Mucosa of descending colon (tissue), 3 donors: Measurements from ENCODE around the gene M1AP. TPM values are rescaled to one million over a fixed set of nuclear protein-coding genes. Genes with fewer than 3 reads are reported as not detected.

Experiments
- ATAC-seq: fragments of 200-7000 bp; cut with Tn5 transposase; one replicate; pipeline ENCODE4 v1.9.1; 2020; ENCODE audit warnings: mild to moderate bottlenecking, moderate library complexity
- DNase-seq, 3 donors: peaks; one replicate each; pipeline ENCODE4 v3.0.0-alpha.2; 2020
- H3K36me3 ChIP-seq: fragments of 200-600 bp; one replicate; pipeline ENCODE4 v1.8.0; 2021; ENCODE audit warnings: low read depth, mild to moderate bottlenecking
- H3K4me1 ChIP-seq: fragments of 200-600 bp; one replicate; pipeline ENCODE4 v1.8.0; 2021; ENCODE audit warnings: low read depth, mild to moderate bottlenecking
- H3K4me3 ChIP-seq: fragments of 200-600 bp; one replicate; pipeline ENCODE4 v1.8.0; 2021; ENCODE audit warnings: mild to moderate bottlenecking
- H3K9me3 ChIP-seq: fragments of 200-600 bp; one replicate; pipeline ENCODE4 v1.8.0; 2021; ENCODE audit warnings: mild to moderate bottlenecking
- intact Hi-C, 2 donors: fragments of 100-400 bp; cut with DNase I in 1 of 2; cut with micrococcal nuclease in 1 of 2; formaldehyde crosslinking; loops; one replicate each; pipeline versions ENCODE4 v1.11.0 to v1.11.1; 2022; cut with DNase I, micrococcal nuclease
- total RNA-seq, 3 donors: library from RNA; stranded (reverse); fragmentation: NEBNext Ultra II Directional in 2 of 3; extraction: Animal tissue kit (Norgen Biotek cat#: 25700) in 2 of 3; gene quantifications; one replicate each; pipeline versions ENCODE4 v1.2.1 to v1.2.4, GENCODE V29; 2021 to 2023
- TF ChIP-seq, protein P1 (sequence below): fragments of 200-600 bp; IDR thresholded peaks from one replicate; pipeline ENCODE4 v1.8.0; 2022; ENCODE audit warnings: antibody characterized with exemption, mild to moderate bottlenecking
- donor health status: DM: no; HTN: no; CAD: no; lungs with moderate emphysema.
- donor health status: DM: no; HTN: no; CAD: no.
- donor health status: DM: no; HTN: yes; CAD: no.

Gene M1AP
- total RNA-seq, 3 donors from 2014 or later = 0.19 to 0.43 (median 0.31) TPM

DNA sequence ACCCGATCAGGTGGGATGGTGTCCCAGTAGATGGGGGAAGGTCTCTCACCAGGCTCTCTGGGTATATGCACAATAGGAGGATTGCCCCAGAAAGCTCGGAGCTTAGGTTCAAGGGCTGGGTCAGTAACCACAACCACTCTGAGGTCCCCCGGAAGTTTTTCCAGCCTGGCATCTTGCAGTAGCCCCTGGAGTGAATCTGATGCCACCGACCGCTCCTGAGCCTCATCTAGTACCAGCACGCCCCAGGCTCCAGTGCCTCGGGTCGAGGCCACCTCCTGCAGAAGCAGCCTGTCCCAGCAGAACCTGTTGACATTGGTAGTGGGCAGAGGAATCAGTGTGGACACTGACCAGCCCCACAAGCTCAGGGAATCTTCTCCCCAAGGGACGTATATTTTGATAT lies 124.1 kb downstream of the M1AP start:
- intact Hi-C loops = no loop called here
- DNase-seq = no peak
- no peaks in the 10 kb centered on the region for H3K9me3 ChIP-seq
- H3K36me3 ChIP-seq = no peaks in the 10 kb centered on the region
- no peak overlapping the region for H3K4me3 ChIP-seq
- no peak for ATAC-seq
- TF ChIP-seq, protein P1, sequence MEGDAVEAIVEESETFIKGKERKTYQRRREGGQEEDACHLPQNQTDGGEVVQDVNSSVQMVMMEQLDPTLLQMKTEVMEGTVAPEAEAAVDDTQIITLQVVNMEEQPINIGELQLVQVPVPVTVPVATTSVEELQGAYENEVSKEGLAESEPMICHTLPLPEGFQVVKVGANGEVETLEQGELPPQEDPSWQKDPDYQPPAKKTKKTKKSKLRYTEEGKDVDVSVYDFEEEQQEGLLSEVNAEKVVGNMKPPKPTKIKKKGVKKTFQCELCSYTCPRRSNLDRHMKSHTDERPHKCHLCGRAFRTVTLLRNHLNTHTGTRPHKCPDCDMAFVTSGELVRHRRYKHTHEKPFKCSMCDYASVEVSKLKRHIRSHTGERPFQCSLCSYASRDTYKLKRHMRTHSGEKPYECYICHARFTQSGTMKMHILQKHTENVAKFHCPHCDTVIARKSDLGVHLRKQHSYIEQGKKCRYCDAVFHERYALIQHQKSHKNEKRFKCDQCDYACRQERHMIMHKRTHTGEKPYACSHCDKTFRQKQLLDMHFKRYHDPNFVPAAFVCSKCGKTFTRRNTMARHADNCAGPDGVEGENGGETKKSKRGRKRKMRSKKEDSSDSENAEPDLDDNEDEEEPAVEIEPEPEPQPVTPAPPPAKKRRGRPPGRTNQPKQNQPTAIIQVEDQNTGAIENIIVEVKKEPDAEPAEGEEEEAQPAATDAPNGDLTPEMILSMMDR = no peak
- peaks cover 11% of the 10 kb centered on the region for H3K4me1 ChIP-seq

DNA sequence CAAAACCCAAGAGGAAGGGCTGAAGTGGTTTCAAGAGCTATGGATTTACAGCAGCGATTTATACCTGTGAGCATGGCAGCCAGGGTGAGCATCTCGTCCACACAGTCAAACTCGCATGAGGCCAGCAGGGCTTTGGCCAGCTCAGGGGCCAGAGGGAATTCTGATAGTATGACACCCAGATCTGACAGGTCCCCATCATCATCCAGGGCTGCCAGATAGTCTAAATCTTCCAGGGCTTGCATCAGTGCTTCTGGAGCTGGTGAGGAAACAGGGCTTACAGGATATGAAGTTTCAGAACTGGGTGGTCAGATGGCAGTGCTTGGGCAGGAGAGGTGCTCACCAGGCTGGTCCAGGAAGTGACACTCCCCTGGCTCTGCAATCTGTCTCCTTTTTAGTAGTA lies 125.6 kb downstream of the M1AP start:
- no peak for ATAC-seq
- Histone ChIP-seq H3K4me1 (no peaks in the 10 kb centered on the region), H3K9me3 (no peaks in the 10 kb centered on the region), H3K4me3 (no peak overlapping the region), H3K36me3 (no peaks in the 10 kb centered on the region)
- TF ChIP-seq, protein P1 = no peak
- no peak for DNase-seq
- intact Hi-C loops = no loop called here

DNA sequence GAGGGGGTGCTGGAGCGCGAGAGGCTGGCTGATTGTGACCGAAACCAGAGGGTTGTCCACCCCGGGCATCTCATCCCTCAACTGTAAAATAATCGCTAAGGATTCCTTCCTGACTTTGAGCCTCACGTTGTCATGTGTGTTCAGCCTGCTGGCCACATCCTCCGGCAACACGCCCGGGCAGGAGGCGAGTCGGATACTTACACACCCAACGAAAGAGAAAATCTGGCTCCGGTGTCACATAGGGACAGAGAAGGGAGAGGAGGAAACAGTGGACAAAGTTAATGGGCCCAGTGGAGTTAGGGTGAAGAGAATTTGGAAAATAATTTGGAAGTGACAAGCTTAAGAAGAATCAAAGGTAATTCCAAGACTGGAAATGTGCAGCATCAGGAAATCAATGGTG lies 131.5 kb downstream of the M1AP start:
- H3K4me1 ChIP-seq = peaks cover 27% of the 10 kb centered on the region
- DNase-seq (no peak), ATAC-seq (no peak)
- intact Hi-C loops = no loop called here
- no peaks in the 10 kb centered on the region for H3K9me3 ChIP-seq
- H3K4me3 ChIP-seq = no peak overlapping the region
- no peaks in the 10 kb centered on the region for H3K36me3 ChIP-seq
- TF ChIP-seq, protein P1 = no peak

DNA sequence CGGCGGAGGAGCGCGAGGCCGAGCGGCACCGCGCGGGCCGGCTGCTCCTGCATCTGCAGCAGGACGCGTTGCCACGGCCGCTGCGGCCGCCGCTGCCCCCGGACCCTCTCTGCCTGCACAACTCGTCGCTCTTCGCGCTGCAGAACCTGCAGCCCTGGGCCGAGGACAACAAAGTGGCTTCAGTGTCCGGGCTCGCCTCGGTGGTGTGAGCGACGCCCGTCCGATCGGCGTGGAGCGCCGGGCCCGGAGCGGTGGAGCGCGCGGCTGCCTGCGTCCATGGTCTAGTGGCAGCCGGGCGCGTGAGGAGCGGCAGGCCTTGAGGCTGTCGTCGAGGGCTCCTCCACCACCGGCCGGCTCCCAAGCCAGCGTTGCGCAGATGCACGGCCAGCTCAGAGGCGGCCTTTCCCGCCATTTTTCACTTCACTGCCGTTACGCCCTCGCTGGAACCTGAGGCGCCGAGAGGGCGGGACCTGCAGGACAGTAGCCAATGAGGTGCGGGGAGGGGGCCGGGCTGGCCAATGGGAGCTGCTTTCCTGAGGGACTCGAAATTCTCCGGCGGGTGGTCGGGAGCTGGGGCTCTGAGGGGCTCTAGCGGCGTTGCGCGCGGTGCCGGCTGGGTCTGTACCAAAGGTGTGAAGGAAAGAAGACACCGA lies 132.0 kb downstream of the M1AP start:
- peak; percentile 71 for ATAC-seq
- DNase-seq = peak; percentile 74 to 80 (median 76)
- TF ChIP-seq, protein P1 = no peak
- H3K9me3 ChIP-seq = no peaks in the 10 kb centered on the region
- H3K4me1 ChIP-seq = peaks cover 27% of the 10 kb centered on the region
- H3K36me3 ChIP-seq = no peaks in the 10 kb centered on the region
- H3K4me3 ChIP-seq = no peak overlapping the region
- intact Hi-C loops = no loop called here

DNA sequence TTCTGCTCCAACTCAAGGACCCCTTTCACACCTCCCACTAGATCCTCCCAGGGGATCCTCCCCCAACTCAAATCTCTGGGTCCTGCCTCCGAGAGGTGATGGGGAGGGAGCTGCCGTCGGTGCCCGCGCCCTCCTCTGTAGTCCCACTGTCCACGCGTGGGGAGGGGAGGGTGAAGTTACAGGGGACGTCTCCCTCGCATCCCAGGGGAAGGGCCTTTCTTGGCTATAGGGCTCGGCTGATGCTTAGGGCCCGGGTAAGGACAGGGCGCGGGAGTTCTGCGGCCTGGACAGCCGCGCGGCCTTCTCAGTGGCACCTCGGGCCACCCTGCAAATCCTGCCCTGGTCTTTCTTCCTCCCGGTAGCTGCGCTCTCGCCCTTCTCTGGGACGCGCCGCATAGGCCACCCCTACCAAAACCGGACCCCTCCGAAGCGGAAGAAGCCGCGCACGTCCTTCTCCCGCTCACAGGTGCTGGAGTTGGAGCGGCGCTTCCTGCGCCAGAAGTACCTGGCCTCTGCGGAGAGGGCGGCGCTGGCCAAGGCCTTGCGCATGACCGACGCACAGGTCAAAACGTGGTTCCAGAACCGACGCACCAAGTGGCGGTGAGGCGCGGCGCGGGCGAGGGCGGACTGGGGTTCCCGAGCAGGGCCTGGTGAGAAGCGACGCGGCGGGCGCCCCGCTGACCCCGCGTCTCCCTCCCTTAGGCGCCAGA lies 132.7 kb downstream of the M1AP start:
- Histone ChIP-seq H3K4me1 (peaks cover 27% of the 10 kb centered on the region), H3K36me3 (no peaks in the 10 kb centered on the region), H3K4me3 (no peak overlapping the region), H3K9me3 (no peaks in the 10 kb centered on the region)
- intact Hi-C loops = no loop called here
- ATAC-seq (peak; percentile 59), DNase-seq (peak in 1 of 3 donors; percentile 56)
- TF ChIP-seq, protein P1 = no peak
